Breast epithelium (tissue), 3 donors: ENCODE measurements around the gene ATP13A4.

ENCODE experiments used
- POLR2A ChIP-seq: fragments of 450-650 bp; IDR thresholded peaks from one replicate; pipeline ENCODE4 v1.6.1; 2016; ENCODE audit warnings: antibody characterized with exemption, mild to moderate bottlenecking, moderate library complexity
- TF ChIP-seq, protein P1 (sequence below), 3 donors: fragments of 450-650 bp; IDR thresholded peaks; one replicate each; pipeline ENCODE4 v1.5.1; 2016 to 2017; ENCODE audit warnings: antibody characterized with exemption in 3 of 3, mild to moderate bottlenecking in 3 of 3, moderate library complexity in 3 of 3

DNA sequence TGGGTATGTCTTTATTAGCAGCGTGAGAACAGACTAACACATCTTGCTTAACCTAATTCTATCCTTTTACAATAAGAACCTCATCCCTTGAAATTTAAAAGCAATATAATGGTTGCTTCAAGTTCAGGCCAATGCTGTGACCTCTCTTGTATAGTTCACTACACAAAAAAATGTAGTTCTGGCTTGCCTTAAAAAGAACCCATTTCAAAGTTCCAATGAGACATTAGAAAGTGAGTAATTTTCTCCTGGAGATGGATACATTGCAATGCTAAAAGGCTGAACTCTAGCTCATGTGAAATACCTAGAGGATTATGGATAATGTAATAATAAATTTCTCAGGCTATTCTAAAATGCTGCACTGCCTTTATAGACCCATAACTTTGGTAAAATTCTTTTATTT is 47.8 kb downstream of the ATP13A4 start:
- TF ChIP-seq, protein P1, sequence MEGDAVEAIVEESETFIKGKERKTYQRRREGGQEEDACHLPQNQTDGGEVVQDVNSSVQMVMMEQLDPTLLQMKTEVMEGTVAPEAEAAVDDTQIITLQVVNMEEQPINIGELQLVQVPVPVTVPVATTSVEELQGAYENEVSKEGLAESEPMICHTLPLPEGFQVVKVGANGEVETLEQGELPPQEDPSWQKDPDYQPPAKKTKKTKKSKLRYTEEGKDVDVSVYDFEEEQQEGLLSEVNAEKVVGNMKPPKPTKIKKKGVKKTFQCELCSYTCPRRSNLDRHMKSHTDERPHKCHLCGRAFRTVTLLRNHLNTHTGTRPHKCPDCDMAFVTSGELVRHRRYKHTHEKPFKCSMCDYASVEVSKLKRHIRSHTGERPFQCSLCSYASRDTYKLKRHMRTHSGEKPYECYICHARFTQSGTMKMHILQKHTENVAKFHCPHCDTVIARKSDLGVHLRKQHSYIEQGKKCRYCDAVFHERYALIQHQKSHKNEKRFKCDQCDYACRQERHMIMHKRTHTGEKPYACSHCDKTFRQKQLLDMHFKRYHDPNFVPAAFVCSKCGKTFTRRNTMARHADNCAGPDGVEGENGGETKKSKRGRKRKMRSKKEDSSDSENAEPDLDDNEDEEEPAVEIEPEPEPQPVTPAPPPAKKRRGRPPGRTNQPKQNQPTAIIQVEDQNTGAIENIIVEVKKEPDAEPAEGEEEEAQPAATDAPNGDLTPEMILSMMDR (IDR thresholded peaks at IDR 0.05), result no peak
- no peak for TF ChIP-seq POLR2A
